ENCODE measurements around the gene TEX13C.
A peak's percentile ranks its signal among the peaks of the same experiment; 100 is the strongest.
"Not testable (repeated sequence)": the region's sequence is repeated elsewhere in the genome, so short reads cannot be mapped to it uniquely, and the experiment has no call there.

Gene TEX13C

GRCh38 chrX:125319646-125320521, at the start of gene TEX13C:
TEX13C (plus strand) TSS chrX:125319871; CDS start chrX:125320120, 249 bp downstream.
- DNase-seq (ENCODE audit: low spot score), result no peak

DNA sequence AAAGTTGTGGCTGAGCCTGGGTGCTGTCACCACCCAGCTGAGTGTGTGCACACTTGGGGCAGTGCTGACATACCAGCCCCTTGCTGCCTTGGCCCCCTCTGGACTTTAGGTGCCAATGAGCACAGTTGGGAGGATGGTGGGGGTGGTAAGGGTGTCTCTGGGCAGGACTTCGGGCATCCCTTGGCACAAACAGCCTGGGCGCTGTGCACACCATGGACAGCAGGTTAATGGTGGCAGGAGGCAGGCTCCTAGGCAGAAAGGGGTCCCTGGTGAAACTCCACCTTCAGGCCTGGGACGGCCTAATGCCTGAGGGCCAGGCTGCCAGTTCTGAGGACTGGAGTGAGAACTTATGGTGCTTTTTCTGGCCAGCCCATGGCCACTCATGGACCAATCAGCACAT, 32.4 kb upstream of the TEX13C start:
- no peak for DNase-seq (ENCODE audit: low spot score)

GRCh38 chrX:125288343-125288742, 31.3 kb upstream of the TEX13C start:
- no peak for DNase-seq (ENCODE audit: low spot score)

DNA sequence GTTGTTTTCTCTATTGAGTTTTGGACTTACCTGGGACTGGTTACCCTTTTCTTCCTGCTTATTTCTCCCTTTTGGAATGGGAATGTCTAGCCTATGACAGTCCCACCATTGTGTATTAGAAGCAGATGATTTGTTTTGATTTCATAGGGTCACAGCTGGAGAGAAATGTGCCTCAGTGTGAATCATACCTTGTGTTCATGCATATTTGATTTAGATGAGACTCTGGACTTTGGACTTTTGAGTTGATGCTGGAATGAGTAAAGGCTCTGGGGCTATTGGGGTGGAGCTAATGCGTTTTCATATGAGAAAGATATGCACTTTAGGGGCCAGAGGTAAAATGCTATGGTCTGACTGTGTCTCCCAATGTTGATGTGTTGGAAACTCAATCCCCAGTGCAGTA, 30.5 kb upstream of the TEX13C start:
- no peak for DNase-seq (ENCODE audit: low spot score)

GRCh38 chrX:125289920-125290319, 29.8 kb upstream of the TEX13C start:
- DNase-seq (ENCODE audit: low spot score), result no peak

DNA sequence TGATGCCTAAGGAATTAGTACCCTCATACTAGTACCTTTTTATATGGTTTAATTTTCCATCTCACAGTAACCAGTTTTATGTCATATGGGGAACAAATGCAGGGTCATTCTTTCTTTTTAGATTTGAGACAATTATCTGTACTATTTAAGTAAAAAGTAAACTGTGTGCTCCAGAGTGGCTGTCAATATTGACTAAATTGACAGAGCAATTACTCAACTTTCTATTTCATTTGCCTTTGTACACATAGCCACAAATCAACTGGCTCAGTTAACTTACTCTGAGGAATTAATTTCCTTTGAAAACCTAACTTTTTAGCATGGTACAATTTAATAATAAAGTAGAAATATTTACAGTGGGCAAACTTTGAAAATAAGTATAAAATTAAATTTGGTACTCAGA, 28.5 kb upstream of the TEX13C start:
- no peak for DNase-seq (ENCODE audit: low spot score)

- peak; percentile 84 for DNase-seq (ENCODE audit: low spot score)
Measured at GRCh38 chrX:125293850-125294780, 25.6 kb upstream of the TEX13C start.

DNA sequence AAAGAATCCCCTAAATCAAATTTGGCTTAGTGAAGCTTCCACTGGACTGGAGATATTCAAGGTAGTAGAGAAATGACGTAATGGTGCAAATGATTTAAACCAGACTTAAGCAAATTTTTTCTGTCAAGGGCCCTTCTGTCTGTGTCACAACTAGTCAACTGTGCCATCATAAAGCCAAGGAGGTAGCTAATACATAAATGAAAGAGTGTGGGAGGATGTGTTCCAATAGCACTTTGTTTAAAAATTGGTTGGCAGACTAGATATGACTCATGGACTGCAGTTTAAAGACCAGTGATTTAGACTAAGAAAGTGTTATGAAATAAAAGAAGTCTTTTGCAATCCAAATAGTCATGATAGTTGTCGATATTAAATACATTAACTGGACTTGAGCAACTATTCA, 24.3 kb upstream of the TEX13C start:
- peak; percentile 87 for DNase-seq (ENCODE audit: low spot score)

DNA sequence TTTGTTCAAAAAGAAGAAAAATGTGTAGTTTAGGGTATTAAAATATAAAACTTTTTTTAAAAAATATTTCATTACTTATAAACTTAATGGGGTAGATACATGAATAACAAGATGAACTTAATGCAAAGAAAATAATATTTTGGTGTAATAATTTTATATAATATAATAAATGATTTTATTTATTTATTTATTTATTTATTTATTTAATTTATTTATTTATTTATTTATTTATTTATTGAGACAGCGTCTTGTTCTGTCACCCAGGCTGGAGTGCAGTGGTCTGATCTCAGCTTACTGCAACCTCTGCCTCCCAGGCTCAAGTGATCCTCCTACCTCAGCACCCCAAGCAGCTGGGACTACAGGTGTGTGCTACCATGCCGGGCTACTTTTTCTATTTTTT, 20.8 kb upstream of the TEX13C start:
- DNase-seq (ENCODE audit: low spot score), result no peak

- no peak for DNase-seq (ENCODE audit: low spot score)
Measured at GRCh38 chrX:125306335-125306866, 13.3 kb upstream of the TEX13C start.

DNA sequence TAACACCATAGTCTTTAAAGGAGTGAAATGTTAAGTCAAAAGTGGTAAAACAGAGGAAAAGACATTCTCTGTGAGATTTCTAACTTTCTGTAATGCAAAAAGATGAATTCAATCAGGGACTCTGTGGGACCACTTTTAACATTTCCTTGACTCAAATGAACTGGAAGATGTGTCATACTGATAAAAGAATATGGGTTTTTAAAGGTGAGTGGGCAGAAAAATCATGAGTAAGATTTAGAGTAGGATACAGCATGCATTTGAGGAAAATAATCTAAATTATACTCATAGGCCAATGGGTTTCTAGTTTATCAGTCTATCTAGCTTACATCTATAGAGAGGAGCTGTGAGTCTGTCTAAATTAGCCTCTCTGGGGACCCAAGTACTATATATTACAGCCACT, 11.0 kb upstream of the TEX13C start:
- DNase-seq (ENCODE audit: low spot score), result peak; percentile 4

DNA sequence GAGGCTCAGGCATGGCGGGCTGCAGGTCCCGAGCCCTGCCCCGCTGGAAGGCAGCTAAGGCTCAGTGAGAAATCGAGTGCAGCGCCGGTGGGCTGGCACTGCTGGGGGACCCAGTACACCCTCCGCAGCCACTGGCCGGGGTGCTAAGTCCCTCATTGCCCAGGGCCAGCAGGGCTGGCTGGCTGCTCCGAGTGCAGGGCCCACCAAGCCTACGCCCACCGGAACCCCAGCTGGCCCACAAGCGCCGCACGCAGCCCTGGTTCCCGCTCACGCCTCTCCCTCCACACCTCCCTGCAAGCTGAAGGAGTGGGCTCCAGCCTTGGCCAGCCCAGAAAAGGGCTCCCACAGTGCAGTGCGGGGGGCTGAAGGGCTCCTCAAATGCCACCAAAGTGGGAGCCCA, 505 bp upstream of the TEX13C start:
- DNase-seq (ENCODE audit: low spot score), result not testable (repeated sequence)

GRCh38 chrX:125322431-125322830, 2.8 kb downstream of the TEX13C start:
- DNase-seq (ENCODE audit: low spot score), result no peak

DNA sequence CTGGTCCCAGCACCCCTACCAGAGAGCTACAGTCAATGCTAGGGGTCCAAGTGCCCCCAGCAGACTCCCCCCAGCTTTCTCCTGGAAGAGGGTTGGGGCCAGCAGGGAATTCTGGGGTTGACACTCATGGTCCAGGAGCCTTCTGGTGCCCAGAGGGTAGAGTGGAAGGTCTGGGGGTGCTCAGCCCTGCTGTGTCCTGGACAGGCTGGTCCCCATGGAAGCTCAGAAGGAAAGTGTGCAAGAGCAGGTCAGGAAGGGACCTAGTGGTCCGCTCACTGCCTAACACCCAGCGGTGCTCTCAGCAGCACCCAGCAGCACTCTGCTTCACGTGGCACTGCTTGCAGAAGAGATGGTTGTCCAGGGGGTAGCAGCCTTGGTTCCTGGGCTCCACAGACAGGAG, 6.9 kb downstream of the TEX13C start:
- DNase-seq (ENCODE audit: low spot score), result no peak

DNA sequence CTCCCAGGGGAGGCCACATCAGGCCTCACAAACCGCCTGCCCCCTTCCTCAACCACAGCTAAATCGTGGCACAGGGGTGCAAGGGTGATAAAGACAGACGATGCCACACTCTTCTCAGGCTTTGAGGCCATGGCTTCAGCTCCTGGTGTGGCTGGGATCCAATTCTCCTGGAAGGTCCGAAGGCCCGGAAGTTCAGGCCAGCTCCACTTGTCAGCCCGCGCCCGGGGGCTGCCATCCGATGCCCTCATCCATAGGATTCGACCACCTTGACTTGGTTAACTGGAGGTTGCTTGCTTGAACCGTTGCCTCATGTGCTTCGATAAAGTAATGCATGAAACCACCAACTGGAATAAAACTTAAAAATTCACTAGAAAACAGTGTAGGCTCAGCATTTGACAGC, 8.2 kb downstream of the TEX13C start:
- DNase-seq (ENCODE audit: low spot score), result no peak

DNA sequence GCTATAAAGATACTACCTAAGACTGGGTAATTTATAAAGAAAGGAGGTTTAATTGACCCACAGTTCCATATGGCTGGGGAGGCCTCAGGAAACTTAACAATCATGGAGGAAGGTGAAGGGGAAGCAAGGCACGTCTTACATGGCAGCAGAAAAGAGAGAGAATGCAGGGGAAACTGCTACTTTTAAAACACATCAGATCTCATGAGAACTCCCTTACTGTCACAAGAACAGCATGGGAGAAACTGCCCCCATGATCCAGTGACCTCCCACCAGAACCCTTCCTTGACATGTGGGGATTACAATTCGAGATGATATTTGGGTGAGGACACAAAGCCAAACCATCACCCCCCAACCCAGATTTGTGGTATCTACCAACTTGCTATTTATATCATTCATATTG, 13.9 kb downstream of the TEX13C start:
- DNase-seq (ENCODE audit: low spot score), result no peak

DNA sequence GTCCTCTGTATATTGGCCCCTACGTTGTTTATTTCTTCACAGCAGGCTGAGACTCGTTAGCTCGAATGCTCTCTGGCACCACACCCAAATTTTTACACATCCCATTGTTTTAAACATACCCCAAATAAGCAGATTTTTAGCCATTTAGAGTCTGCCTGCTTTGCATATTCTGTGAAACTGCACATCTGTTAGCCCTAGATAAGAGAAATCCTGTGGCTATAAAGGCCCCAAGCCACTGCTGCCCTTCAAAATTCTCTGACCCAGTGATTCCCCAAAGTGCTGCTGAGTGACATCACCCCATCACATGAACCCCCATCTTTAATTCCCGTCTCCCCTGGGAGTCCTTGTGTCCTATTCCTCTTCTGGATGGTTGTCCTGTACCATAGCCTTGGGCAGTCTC, 20.8 kb downstream of the TEX13C start:
- no peak for DNase-seq (ENCODE audit: low spot score)

- no peak for DNase-seq (ENCODE audit: low spot score)
Measured at GRCh38 chrX:125374169-125374568, 54.5 kb downstream of the TEX13C start.

Measured in activated CD4-positive, alpha-beta T cell treated with anti-CD3 and anti-CD28 coated beads, Interleukin-2, Interleukin-4, amounts not matched to agents 100 ng/mL and 50 ng/mL, durations not matched to agents 16 hours and 8 hours (primary cell).